Upper lobe of left lung (tissue), 6 donors: ENCODE data around the gene RNF180. TPM values are rescaled to one million over a fixed set of nuclear protein-coding genes. Genes with fewer than 3 reads are reported as not detected.

Source experiments
- ATAC-seq, 2 donors: fragments of 200-7000 bp; cut with Tn5 transposase; one replicate each; pipeline ENCODE4 v1.9.1; 2022; ENCODE audit warnings: mild to moderate bottlenecking in 2 of 2, moderate library complexity in 2 of 2; ENCODE audit not compliant: low FRiP score in 2 of 2
- DNase-seq, 2 donors: peaks; one replicate each; pipeline ENCODE4 v3.0.0-alpha.2; 2019 to 2020
- H3K27ac ChIP-seq, 4 donors: fragments of 200-600 bp; sonication (generic); one replicate each; pipeline ENCODE4 v1.5.1; 2016 to 2019
- H3K27me3 ChIP-seq, 4 donors: fragments of 200-600 bp; sonication (generic); one replicate each; pipeline ENCODE4 v1.5.1; 2017 to 2019
- H3K36me3 ChIP-seq, 4 donors: fragments of 200-600 bp; sonication (generic); one replicate each; pipeline ENCODE4 v1.5.1; 2016 to 2019
- H3K4me1 ChIP-seq, 4 donors: fragments of 200-600 bp; sonication (generic); one replicate each; pipeline ENCODE4 v1.5.1; 2018 to 2019
- H3K4me3 ChIP-seq, 4 donors: fragments of 200-600 bp; sonication (generic); one replicate each; pipeline ENCODE4 v1.5.1; 2017 to 2019; ENCODE audit warnings: mild to moderate bottlenecking in 2 of 4, moderate library complexity in 1 of 4
- H3K9me3 ChIP-seq, 4 donors: fragments of 200-600 bp; sonication (generic); one replicate each; pipeline ENCODE4 v1.5.1; 2018 to 2019
- CTCF ChIP-seq, 6 experiments: fragments of 450-650 bp in 4 of 6; fragments of 200-600 bp in 2 of 6; sonication (generic) in 2 of 6; IDR thresholded peaks; one replicate each; pipeline ENCODE4 v1.5.1; 2016 to 2019; ENCODE audit warnings: antibody characterized with exemption in 6 of 6
- EP300 ChIP-seq, 4 donors: sonication (generic); formaldehyde crosslinking; IDR thresholded peaks; one replicate each; pipeline ENCODE4 v1.5.1; 2017; ENCODE audit warnings: antibody characterized with exemption in 4 of 4, control low read depth in 2 of 4
- POLR2A ChIP-seq, 4 donors: fragments of 450-650 bp; IDR thresholded peaks; one replicate each; pipeline ENCODE4 v1.5.1; 2016 to 2017; ENCODE audit warnings: antibody characterized with exemption in 4 of 4, mild to moderate bottlenecking in 2 of 4
- POLR2AphosphoS5 ChIP-seq, 2 donors: sonication (generic); formaldehyde crosslinking; IDR thresholded peaks; one replicate each; pipeline ENCODE4 v1.5.1; 2017; ENCODE audit warnings: antibody characterized with exemption in 2 of 2
- WGBS, 2 donors: methylation state at CpG; one replicate each; pipeline ENCODE4 v1.1.5; 2017 to 2018; 5-methylcytosine and 5-hydroxymethylcytosine counted together
- total RNA-seq, 6 donors: library from RNA; depleted of rRNA in 4 of 6; stranded (reverse); fragments of >200 nt in 4 of 6; gene quantifications; one replicate each; pipeline versions ENCODE4 v1.1.0 to v1.2.1, GENCODE V29; 2016 to 2021
- donor health status: DM: no; HTN: no; CAD: no; lungs with moderate emphysema.
- donor health status: DM: no; HTN: yes; CAD: no; lungs with severe emphysema.

Gene RNF180
- total RNA-seq, 6 donors from 2014 or later = 5.0 to 17.4 (median 9.7) TPM

GRCh38 chr5:64330728-64331231, 165.1 kb downstream of the RNF180 start:
- ATAC-seq = peak; percentile 46 to 67
- Histone ChIP-seq H3K4me1 (peaks cover 0 to 5% (median 0%) of the 10 kb centered on the region in 4 donors), H3K36me3 (peaks cover 0 to 8% (median 0%) of the 10 kb centered on the region in 4 donors), H3K27ac (no peak overlapping the region), H3K9me3 (peaks cover 0 to 9% (median 6%) of the 10 kb centered on the region in 4 donors), H3K4me3 (no peak overlapping the region), H3K27me3 (no peaks in the 10 kb centered on the region)
- 31 to 72% methylated on average over 3 to 5 of the region's 6 CpGs for WGBS, 2 donors
- DNase-seq = peak; percentile 22 to 47
- TF ChIP-seq EP300 (IDR thresholded peaks at IDR 0.05) (no peak), POLR2AphosphoS5 (IDR thresholded peaks at IDR 0.05) (no peak), POLR2A (IDR thresholded peaks at IDR 0.05) (no peak), CTCF (IDR thresholded peaks at IDR 0.05) (no peak)

GRCh38 chr5:64331597-64332277, 166.1 kb downstream of the RNF180 start:
- peaks cover 0 to 5% (median 0%) of the 10 kb centered on the region in 4 donors for H3K4me1 ChIP-seq
- WGBS, 2 donors = 88 to 89% methylated on average over 8 to 9 of the region's 9 CpGs
- no peak overlapping the region for H3K27ac ChIP-seq
- H3K27me3 ChIP-seq = no peaks in the 10 kb centered on the region
- H3K9me3 ChIP-seq = peaks cover 0 to 6% (median 2%) of the 10 kb centered on the region in 4 donors
- peak; percentile 41 to 57 for ATAC-seq
- H3K36me3 ChIP-seq = peaks cover 0 to 3% (median 0%) of the 10 kb centered on the region in 4 donors
- no peak overlapping the region for H3K4me3 ChIP-seq
- TF ChIP-seq EP300 (IDR thresholded peaks at IDR 0.05) = no peak
- no peak for TF ChIP-seq CTCF (IDR thresholded peaks at IDR 0.05)
- TF ChIP-seq POLR2AphosphoS5 (IDR thresholded peaks at IDR 0.05) = no peak
- TF ChIP-seq POLR2A (IDR thresholded peaks at IDR 0.05) = no peak
- DNase-seq = peak; percentile 39 to 76

GRCh38 chr5:64333886-64334285, 168.2 kb downstream of the RNF180 start:
- Histone ChIP-seq H3K27me3 (no peaks in the 10 kb centered on the region), H3K27ac (no peak overlapping the region), H3K36me3 (peaks cover 0 to 3% (median 0%) of the 10 kb centered on the region in 4 donors), H3K9me3 (no peaks in the 10 kb centered on the region), H3K4me3 (no peak overlapping the region), H3K4me1 (peaks cover 0 to 5% (median 0%) of the 10 kb centered on the region in 4 donors)
- no peak for DNase-seq
- WGBS, 2 donors = 71 to 94% methylated on average over 2 of the region's 2 CpGs
- TF ChIP-seq POLR2A (IDR thresholded peaks at IDR 0.05) (no peak), EP300 (IDR thresholded peaks at IDR 0.05) (no peak), CTCF (IDR thresholded peaks at IDR 0.05) (no peak), POLR2AphosphoS5 (IDR thresholded peaks at IDR 0.05) (no peak)
- no peak for ATAC-seq

- no peaks in the 10 kb centered on the region for H3K27me3 ChIP-seq
- H3K9me3 ChIP-seq = no peaks in the 10 kb centered on the region
- no peak overlapping the region for H3K27ac ChIP-seq
- 48 to 55% methylated on average over 1 of the region's 1 CpG for WGBS, 2 donors
- TF ChIP-seq POLR2A (IDR thresholded peaks at IDR 0.05) (no peak), CTCF (IDR thresholded peaks at IDR 0.05) (no peak), EP300 (IDR thresholded peaks at IDR 0.05) (no peak), POLR2AphosphoS5 (IDR thresholded peaks at IDR 0.05) (no peak)
- H3K36me3 ChIP-seq = no peaks in the 10 kb centered on the region
- ATAC-seq = no peak
- H3K4me1 ChIP-seq = no peaks in the 10 kb centered on the region
- no peak overlapping the region for H3K4me3 ChIP-seq
- no peak for DNase-seq
These were observed 174.1 kb downstream of the RNF180 start for GRCh38 chr5:64339769-64340168.
